Activated T-cell treated with anti-CD3 and anti-CD28 coated beads, Interleukin-2, amount 50 U/mL, for 48 hours (primary cell): Measurements from ENCODE around the gene XPC.

Experiments used
- DNase-seq, 2 experiments: peaks; one replicate each; pipeline ENCODE4 v3.0.0-alpha.2; 2020

The XPC gene

GRCh38 chr3:14169871-14170270 lies 8.5 kb downstream of the XPC start:
- no peak for DNase-seq

- DNase-seq: no peak
These were observed 9.0 kb downstream of the XPC start for GRCh38 chr3:14169435-14169834.

- no peak for DNase-seq
These were observed 11.4 kb downstream of the XPC start for GRCh38 chr3:14166877-14167603.

- no peak for DNase-seq
These were observed 16.2 kb downstream of the XPC start for GRCh38 chr3:14162178-14162577.

- DNase-seq: no peak
These were observed 17.1 kb downstream of the XPC start for GRCh38 chr3:14161282-14161681.

- DNase-seq: no peak
These were observed 19.0 kb downstream of the XPC start for GRCh38 chr3:14159426-14159825.

- DNase-seq: no peak
These were observed 20.0 kb downstream of the XPC start for GRCh38 chr3:14158370-14158769.

- DNase-seq: no peak
These were observed 20.4 kb downstream of the XPC start for GRCh38 chr3:14157951-14158350.

- no peak for DNase-seq
These were observed 21.4 kb downstream of the XPC start for GRCh38 chr3:14156843-14157561.

- no peak for DNase-seq
These were observed 22.2 kb downstream of the XPC start for GRCh38 chr3:14156201-14156600.

GRCh38 chr3:14154895-14155440 lies 23.4 kb downstream of the XPC start:
- no peak for DNase-seq

GRCh38 chr3:14154276-14154675 lies 24.1 kb downstream of the XPC start:
- no peak for DNase-seq

- DNase-seq: no peak
These were observed 24.7 kb downstream of the XPC start for GRCh38 chr3:14153663-14154062.

GRCh38 chr3:14152963-14153355 lies 25.4 kb downstream of the XPC start:
- no peak for DNase-seq

GRCh38 chr3:14152233-14152962 lies 26.0 kb downstream of the XPC start:
- DNase-seq: no peak

GRCh38 chr3:14151471-14152083 lies 26.8 kb downstream of the XPC start:
- DNase-seq: no peak

GRCh38 chr3:14150491-14151230 lies 27.7 kb downstream of the XPC start:
- DNase-seq: no peak

GRCh38 chr3:14150078-14150477 lies 28.3 kb downstream of the XPC start:
- no peak for DNase-seq

GRCh38 chr3:14148041-14148985 lies 30.1 kb downstream of the XPC start:
- no peak for DNase-seq

GRCh38 chr3:14147617-14148016 lies 30.8 kb downstream of the XPC start:
- DNase-seq: no peak

- DNase-seq: no peak
These were observed 31.4 kb downstream of the XPC start for GRCh38 chr3:14147066-14147435.
